Measurements from ENCODE around the gene MARCHF9. TPM values are rescaled to one million over a fixed set of nuclear protein-coding genes. Genes with fewer than 3 reads are reported as not detected.

The MARCHF9 gene
- total RNA-seq, 4 donors from 2014 or later: 10.6 to 16.6 (median 12.8) TPM

DNA sequence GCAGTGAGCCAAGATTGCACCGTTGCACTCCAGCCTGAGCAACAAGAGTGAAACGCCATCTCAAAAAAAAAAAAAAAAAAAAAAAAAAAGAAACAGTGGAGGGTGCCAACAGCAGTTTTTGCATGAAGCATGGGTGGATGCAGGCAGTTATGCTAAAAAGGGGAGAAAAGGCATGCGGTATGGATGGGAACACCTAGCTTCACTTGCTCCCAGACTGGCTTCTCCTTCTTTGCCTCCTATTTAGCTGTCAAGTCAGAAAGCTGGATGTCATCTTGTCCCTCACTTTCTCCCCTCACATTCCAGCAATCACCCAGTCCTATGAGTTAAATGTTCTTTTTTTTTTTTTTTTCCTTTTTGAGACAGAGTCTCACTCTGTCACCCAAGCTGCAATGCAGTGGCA lies 20.1 kb downstream of the MARCHF9 start:
- no peak for DNase-seq (ENCODE audit: low spot score in 2 of 2)
- intact Hi-C loops (cut with DNase I; ENCODE audit: low total_unique reads): no loop called here
- no peak overlapping the region for H3K4me3 ChIP-seq (ENCODE audit: low read depth, poor library complexity, severe bottlenecking)
- WGBS, 2 donors: 53 to 63% methylated on average over 3 of the region's 3 CpGs
- TF ChIP-seq POLR2A (IDR thresholded peaks at IDR 0.05): no peak
- TF ChIP-seq, protein P1, sequence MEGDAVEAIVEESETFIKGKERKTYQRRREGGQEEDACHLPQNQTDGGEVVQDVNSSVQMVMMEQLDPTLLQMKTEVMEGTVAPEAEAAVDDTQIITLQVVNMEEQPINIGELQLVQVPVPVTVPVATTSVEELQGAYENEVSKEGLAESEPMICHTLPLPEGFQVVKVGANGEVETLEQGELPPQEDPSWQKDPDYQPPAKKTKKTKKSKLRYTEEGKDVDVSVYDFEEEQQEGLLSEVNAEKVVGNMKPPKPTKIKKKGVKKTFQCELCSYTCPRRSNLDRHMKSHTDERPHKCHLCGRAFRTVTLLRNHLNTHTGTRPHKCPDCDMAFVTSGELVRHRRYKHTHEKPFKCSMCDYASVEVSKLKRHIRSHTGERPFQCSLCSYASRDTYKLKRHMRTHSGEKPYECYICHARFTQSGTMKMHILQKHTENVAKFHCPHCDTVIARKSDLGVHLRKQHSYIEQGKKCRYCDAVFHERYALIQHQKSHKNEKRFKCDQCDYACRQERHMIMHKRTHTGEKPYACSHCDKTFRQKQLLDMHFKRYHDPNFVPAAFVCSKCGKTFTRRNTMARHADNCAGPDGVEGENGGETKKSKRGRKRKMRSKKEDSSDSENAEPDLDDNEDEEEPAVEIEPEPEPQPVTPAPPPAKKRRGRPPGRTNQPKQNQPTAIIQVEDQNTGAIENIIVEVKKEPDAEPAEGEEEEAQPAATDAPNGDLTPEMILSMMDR (IDR thresholded peaks at IDR 0.05): no peak

DNA sequence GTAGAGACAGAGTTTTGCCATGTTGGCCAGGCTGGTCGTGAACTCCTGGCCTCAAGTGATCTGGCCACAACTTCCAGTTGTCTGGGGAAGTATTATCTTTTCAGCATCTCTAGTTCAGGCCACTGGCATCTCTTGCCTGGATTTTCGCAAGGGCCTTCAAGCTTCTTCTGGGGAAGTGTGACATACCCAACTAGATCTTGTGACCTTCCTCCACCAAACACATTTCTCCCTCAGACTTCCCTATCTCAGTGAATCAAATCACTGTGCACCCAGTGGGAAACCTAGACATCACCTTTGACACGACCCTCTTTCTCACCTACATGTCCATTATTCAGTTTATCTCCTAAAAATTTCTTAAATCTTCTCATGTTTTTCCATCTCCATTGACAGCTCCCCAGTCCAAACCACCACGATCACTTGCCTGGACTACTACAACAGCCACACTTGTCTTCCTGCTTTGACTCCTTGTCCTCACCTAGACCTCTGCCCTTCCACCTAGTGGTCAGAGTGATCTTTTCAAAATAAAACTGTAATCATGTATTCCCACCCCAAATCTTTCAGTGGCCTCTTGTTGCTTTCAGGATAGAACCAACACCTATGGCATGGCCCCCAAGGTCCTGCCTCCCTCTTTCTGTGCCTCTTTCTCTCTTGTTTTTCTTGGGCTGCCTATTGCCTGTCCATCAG lies 20.8 kb downstream of the MARCHF9 start:
- 81 to 83% methylated on average over 4 of the region's 4 CpGs for WGBS, 2 donors
- intact Hi-C loops (cut with DNase I; ENCODE audit: low total_unique reads): no loop called here
- TF ChIP-seq, protein P1 (IDR thresholded peaks at IDR 0.05): no peak
- TF ChIP-seq POLR2A (IDR thresholded peaks at IDR 0.05): no peak
- no peak overlapping the region for H3K4me3 ChIP-seq (ENCODE audit: low read depth, poor library complexity, severe bottlenecking)
- no peak for DNase-seq (ENCODE audit: low spot score in 2 of 2)

DNA sequence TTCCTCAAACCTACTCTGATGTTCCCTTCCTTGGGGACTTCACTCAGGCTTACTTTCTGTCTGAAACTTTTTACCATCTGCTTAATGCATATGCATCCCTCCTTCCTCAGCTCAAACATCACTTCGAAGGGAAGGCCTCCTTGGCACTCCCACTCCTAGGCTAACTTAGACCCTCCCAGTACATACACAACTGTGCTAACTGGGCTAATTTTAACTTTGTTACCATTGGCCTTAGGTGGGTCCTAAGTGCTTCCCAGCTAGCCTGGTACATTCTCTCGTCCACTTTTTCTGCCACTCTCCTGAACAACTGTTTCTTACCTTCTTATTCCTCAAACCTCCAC lies 21.3 kb downstream of the MARCHF9 start:
- DNase-seq (ENCODE audit: low spot score in 2 of 2): no peak
- 87 to 88% methylated on average over 2 of the region's 2 CpGs for WGBS, 2 donors
- TF ChIP-seq POLR2A (IDR thresholded peaks at IDR 0.05): no peak
- TF ChIP-seq, protein P1 (IDR thresholded peaks at IDR 0.05): no peak
- H3K4me3 ChIP-seq (ENCODE audit: low read depth, poor library complexity, severe bottlenecking): no peak overlapping the region
- intact Hi-C loops (cut with DNase I; ENCODE audit: low total_unique reads): no loop called here

DNA sequence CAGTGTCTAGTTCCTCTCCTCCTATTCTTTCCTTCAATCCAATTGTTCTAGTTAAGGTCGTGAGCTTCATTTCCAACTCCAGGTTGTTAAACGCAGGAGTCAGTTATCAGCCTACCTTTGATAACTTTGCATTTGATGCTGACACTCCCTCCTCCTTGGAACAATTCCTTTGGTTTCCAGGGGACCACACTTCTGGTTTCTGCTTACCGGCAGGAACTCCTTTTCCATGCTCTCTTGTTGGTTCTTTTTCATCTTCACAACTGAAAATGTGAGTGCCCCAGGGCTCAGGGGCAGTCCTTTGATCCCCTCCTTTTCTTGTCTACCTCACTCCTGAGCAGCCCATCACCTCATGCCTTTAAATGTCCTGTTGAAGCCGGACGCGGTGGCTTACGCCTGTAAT lies 22.5 kb downstream of the MARCHF9 start:
- 90 to 91% methylated on average over 7 of the region's 7 CpGs for WGBS, 2 donors
- TF ChIP-seq, protein P1 (IDR thresholded peaks at IDR 0.05): no peak
- TF ChIP-seq POLR2A (IDR thresholded peaks at IDR 0.05): no peak
- DNase-seq (ENCODE audit: low spot score in 2 of 2): no peak
- intact Hi-C loops (cut with DNase I; ENCODE audit: low total_unique reads): no loop called here
- H3K4me3 ChIP-seq (ENCODE audit: low read depth, poor library complexity, severe bottlenecking): no peak overlapping the region

DNA sequence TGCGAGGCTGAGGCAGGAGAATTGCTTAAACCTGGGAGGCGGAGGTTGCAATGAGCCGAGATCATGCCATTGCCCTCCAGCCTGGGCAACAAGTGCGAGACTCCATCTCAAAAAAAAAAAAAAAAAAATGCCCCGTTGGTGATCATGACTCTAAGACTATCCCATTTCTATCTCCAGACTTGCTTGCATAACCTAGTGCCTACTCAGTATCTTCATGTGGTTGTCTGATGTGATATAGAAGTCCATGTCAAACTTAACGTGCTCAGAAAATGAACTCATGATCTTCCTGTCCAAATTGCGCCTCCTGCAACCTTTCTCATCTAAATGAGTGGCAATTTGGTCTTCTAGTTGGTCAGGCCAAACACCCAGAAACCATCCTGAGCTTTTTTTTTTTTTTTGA lies 23.0 kb downstream of the MARCHF9 start:
- intact Hi-C loops (cut with DNase I; ENCODE audit: low total_unique reads): no loop called here
- 88 to 93% methylated on average over 7 of the region's 7 CpGs for WGBS, 2 donors
- no peak for TF ChIP-seq POLR2A (IDR thresholded peaks at IDR 0.05)
- TF ChIP-seq, protein P1 (IDR thresholded peaks at IDR 0.05): no peak
- DNase-seq (ENCODE audit: low spot score in 2 of 2): no peak
- H3K4me3 ChIP-seq (ENCODE audit: low read depth, poor library complexity, severe bottlenecking): no peak overlapping the region

DNA sequence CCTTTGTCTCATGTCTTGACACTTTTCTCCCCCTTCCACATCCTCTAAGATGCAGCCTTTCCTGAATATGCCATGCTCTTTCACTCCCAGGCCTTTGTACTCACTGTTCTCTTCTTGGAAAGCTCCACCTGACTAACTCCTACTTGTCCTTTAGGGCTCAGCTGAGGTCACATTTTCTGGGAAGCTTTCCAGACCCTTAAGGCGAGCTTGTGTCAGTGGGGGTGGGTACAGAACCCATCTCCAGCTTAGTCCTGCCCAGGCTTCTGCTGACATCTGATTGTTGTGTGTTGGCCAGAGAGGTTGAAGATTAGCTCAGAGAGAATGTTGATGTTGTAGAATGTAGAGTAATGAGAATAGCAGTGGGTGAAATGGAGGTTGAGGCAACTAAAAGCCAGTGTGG lies 24.8 kb downstream of the MARCHF9 start:
- 21% methylated on average over 1 of the region's 1 CpG for WGBS, 2 donors
- H3K4me3 ChIP-seq (ENCODE audit: low read depth, poor library complexity, severe bottlenecking): no peak overlapping the region
- intact Hi-C loops (cut with DNase I; ENCODE audit: low total_unique reads): no loop called here
- no peak for DNase-seq (ENCODE audit: low spot score in 2 of 2)
- TF ChIP-seq, protein P1 (IDR thresholded peaks at IDR 0.05): no peak
- no peak for TF ChIP-seq POLR2A (IDR thresholded peaks at IDR 0.05)

Data from lower leg skin (tissue), 4 donors.